ENCODE measurements around the gene AHCY.

The AHCY gene

DNA sequence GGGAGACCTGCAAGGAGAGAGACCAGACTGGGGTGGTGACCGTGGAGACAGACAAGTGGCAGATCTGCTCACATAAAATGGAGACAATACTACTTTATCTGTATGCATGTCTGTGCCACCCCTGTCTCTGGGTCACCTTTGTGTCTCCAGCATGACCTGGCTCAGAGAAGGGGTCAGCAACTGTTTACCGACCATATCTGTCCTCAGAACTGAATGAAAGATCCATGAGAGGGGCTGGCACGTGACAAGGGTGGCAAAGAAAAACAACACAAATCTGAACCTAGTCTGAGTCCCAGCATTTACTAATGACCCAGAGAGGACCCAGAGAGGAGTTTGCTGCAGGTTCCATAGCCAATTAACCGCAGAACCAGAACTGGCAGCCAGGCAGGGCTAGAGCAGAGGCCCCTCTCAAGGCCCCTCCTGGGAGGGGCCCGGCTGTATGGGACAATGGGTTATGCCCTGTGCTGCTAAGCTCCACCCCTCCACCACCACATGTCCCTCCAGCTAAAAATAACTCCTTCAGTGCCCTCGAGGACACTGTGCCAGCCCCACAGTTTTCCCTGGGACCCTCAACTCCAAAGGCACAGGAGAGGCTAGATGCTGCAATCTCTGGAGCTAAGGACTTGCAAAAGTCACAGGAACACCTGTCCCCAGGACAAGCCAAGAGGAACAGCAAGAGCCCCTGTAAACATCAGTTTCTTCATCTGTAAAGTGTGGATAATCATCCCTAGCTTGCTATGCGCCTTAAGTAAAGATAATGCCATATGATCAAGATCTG, 2.2 kb downstream of the AHCY start:
- TF ChIP-seq CREB1 (IDR thresholded peaks at IDR 0.05; ENCODE audit: low read depth) (no peak), EP300 (IDR thresholded peaks at IDR 0.05; ENCODE audit: borderline replicate concordance) (no peak), NFIC (IDR thresholded peaks at IDR 0.05) (no peak), RAD21 (IDR thresholded peaks at IDR 0.05; ENCODE audit: low read depth) (no peak)
- TF ChIP-seq, protein P1, sequence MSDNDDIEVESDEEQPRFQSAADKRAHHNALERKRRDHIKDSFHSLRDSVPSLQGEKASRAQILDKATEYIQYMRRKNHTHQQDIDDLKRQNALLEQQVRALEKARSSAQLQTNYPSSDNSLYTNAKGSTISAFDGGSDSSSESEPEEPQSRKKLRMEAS (IDR thresholded peaks at IDR 0.05) = 0 out of 2 replicates have a peak, but pooled peaks have one; percentile 19
- TF ChIP-seq, protein P2, sequence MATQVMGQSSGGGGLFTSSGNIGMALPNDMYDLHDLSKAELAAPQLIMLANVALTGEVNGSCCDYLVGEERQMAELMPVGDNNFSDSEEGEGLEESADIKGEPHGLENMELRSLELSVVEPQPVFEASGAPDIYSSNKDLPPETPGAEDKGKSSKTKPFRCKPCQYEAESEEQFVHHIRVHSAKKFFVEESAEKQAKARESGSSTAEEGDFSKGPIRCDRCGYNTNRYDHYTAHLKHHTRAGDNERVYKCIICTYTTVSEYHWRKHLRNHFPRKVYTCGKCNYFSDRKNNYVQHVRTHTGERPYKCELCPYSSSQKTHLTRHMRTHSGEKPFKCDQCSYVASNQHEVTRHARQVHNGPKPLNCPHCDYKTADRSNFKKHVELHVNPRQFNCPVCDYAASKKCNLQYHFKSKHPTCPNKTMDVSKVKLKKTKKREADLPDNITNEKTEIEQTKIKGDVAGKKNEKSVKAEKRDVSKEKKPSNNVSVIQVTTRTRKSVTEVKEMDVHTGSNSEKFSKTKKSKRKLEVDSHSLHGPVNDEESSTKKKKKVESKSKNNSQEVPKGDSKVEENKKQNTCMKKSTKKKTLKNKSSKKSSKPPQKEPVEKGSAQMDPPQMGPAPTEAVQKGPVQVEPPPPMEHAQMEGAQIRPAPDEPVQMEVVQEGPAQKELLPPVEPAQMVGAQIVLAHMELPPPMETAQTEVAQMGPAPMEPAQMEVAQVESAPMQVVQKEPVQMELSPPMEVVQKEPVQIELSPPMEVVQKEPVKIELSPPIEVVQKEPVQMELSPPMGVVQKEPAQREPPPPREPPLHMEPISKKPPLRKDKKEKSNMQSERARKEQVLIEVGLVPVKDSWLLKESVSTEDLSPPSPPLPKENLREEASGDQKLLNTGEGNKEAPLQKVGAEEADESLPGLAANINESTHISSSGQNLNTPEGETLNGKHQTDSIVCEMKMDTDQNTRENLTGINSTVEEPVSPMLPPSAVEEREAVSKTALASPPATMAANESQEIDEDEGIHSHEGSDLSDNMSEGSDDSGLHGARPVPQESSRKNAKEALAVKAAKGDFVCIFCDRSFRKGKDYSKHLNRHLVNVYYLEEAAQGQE (IDR thresholded peaks at IDR 0.05; ENCODE audit: low read depth) = no peak

DNA sequence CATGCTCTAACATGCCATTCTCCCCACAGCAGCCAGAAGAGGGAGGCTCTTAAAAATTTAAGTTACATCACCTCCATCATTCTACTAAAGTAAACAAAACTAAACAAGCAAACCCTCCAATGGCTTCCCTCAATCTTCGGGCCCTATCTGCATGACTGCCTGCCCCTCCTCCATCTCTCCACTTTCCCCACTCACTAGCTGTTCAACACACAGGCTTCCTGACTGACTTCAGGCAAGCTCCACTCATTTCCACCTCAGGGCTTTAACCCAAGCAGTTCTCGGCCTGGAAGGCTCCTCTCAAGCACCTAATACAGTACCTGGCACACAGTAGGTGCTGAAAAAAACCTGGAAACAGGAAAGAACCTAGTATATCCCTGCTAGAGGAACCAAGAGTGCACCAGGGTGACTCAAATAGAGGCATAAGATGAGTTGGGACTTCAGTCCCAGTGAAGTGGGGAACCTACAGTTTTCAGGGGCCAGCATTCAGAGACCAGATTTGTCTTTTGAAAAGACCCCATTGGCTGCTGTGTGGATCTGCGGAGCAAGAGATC, 2.8 kb downstream of the AHCY start:
- TF ChIP-seq TEAD4 (IDR thresholded peaks at IDR 0.05) (no peak), YY1 (IDR thresholded peaks at IDR 0.05; ENCODE audit: low read depth) (no peak), TCF12 (IDR thresholded peaks at IDR 0.05; ENCODE audit: low read depth) (no peak), ZBTB7A (IDR thresholded peaks at IDR 0.05; ENCODE audit: low read depth) (no peak), CREB1 (IDR thresholded peaks at IDR 0.05; ENCODE audit: low read depth) (no peak), EP300 (IDR thresholded peaks at IDR 0.05; ENCODE audit: borderline replicate concordance) (no peak), RAD21 (IDR thresholded peaks at IDR 0.05; ENCODE audit: low read depth) (no peak)
- TF ChIP-seq, protein P3, sequence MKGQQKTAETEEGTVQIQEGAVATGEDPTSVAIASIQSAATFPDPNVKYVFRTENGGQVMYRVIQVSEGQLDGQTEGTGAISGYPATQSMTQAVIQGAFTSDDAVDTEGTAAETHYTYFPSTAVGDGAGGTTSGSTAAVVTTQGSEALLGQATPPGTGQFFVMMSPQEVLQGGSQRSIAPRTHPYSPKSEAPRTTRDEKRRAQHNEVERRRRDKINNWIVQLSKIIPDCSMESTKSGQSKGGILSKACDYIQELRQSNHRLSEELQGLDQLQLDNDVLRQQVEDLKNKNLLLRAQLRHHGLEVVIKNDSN (IDR thresholded peaks at IDR 0.05) = no peak

DNA sequence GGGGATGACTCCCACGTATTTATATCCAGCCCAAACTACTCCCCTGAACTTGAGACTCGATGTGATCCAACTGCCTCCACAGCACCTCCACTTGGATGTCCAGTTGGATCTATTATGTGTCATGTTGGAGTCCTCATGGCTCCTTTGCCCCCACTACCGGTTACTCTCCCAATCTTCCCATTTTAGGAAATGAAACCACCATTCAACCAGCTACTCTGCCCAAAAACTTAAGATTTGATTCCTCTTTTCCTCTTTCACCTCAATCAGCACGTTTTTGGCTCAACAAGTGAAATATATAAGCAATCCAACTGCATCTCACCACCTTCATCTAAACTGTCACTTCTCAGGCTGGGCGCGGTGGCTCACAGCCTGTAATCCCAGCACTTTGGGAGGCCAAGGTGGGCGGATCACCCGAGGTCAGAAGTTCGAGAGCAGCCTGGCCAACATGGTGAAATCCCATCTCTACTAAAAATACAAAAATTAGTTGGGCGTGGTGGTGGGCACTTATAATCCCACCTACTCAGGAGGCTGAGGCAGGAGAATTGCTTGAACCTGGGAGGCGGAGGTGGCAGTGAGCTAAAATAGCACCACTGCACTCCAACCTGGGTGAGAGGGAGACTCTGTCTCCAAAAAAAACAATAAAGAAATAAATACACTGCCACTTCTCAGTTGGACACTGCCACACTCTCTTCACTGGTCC, 3.4 kb downstream of the AHCY start:
- TF ChIP-seq, protein P1 (IDR thresholded peaks at IDR 0.05) = no peak
- TF ChIP-seq CEBPB (IDR thresholded peaks at IDR 0.05) = no peak
- TF ChIP-seq EGR1 (IDR thresholded peaks at IDR 0.05) = no peak
- no peak for TF ChIP-seq TEAD4 (IDR thresholded peaks at IDR 0.05)
- TF ChIP-seq, protein P3 (IDR thresholded peaks at IDR 0.05) = no peak
- no peak for TF ChIP-seq TAF1 (IDR thresholded peaks at IDR 0.05; ENCODE audit: low read depth)
- no peak for TF ChIP-seq NFIC (IDR thresholded peaks at IDR 0.05)
- no peak for TF ChIP-seq ZBTB7A (IDR thresholded peaks at IDR 0.05; ENCODE audit: low read depth)
- TF ChIP-seq RAD21 (IDR thresholded peaks at IDR 0.05; ENCODE audit: low read depth) = no peak
- no peak for TF ChIP-seq TCF12 (IDR thresholded peaks at IDR 0.05; ENCODE audit: low read depth)
- TF ChIP-seq YY1 (IDR thresholded peaks at IDR 0.05; ENCODE audit: low read depth) = no peak
- TF ChIP-seq CREB1 (IDR thresholded peaks at IDR 0.05; ENCODE audit: low read depth) = no peak
- TF ChIP-seq FOXM1 (IDR thresholded peaks at IDR 0.05; ENCODE audit: borderline replicate concordance, low read depth) = no peak
- TF ChIP-seq, protein P2 (IDR thresholded peaks at IDR 0.05; ENCODE audit: low read depth) = no peak
- TF ChIP-seq EP300 (IDR thresholded peaks at IDR 0.05; ENCODE audit: borderline replicate concordance) = no peak

DNA sequence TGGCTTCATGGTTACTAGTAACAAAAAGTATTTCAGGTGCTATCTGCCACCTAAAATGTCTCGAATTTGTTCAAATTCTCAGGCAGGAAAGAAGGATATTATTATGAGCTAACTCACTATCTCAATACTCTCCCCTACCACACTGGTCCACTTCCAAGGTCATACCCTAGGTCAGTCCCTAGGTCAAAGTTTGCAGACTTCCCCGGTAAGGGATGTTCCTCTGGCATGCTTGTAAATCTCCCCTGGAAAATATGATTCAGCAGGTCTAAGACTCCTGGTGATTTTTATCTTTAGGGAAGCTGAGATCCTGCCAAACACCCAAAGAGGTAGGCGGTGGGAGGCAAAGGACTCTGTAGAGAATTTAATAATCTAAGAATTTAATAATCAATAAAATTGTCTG, 6.7 kb downstream of the AHCY start:
- TF ChIP-seq RAD21 (IDR thresholded peaks at IDR 0.05; ENCODE audit: low read depth) (no peak), TEAD4 (IDR thresholded peaks at IDR 0.05) (no peak), FOXM1 (IDR thresholded peaks at IDR 0.05; ENCODE audit: borderline replicate concordance, low read depth) (no peak), TCF12 (IDR thresholded peaks at IDR 0.05; ENCODE audit: low read depth) (no peak), EGR1 (IDR thresholded peaks at IDR 0.05) (no peak), YY1 (IDR thresholded peaks at IDR 0.05; ENCODE audit: low read depth) (no peak), EP300 (IDR thresholded peaks at IDR 0.05; ENCODE audit: borderline replicate concordance) (no peak), NFIC (IDR thresholded peaks at IDR 0.05) (no peak), CREB1 (IDR thresholded peaks at IDR 0.05; ENCODE audit: low read depth) (no peak)
- TF ChIP-seq, protein P3 (IDR thresholded peaks at IDR 0.05) = no peak
- TF ChIP-seq, protein P2 (IDR thresholded peaks at IDR 0.05; ENCODE audit: low read depth) = no peak
- TF ChIP-seq, protein P1 (IDR thresholded peaks at IDR 0.05) = no peak

Measured in Ishikawa (cell line).